ENCODE measurements around the gene ERN1.
"Not testable (repeated sequence)": the region's sequence is repeated elsewhere in the genome, so short reads cannot be mapped to it uniquely, and the experiment has no call there.

The ERN1 gene

GRCh38 chr17:64129765-64130558, at the start of gene ERN1:
Gene ERN1 (minus strand): TSS chr17:64130144. CDS start chr17:64130029, 115 bp downstream.
- DNase-seq, result peak; percentile 93

GRCh38 chr17:64179024-64179423, 49.1 kb upstream of the ERN1 start:
- not testable (repeated sequence) for DNase-seq

- no peak for DNase-seq
Observed at GRCh38 chr17:64178011-64178825, 48.3 kb upstream of the ERN1 start.

GRCh38 chr17:64177311-64178010, 47.5 kb upstream of the ERN1 start:
- DNase-seq, result no peak

- no peak for DNase-seq
Observed at GRCh38 chr17:64176556-64176955, 46.6 kb upstream of the ERN1 start.

GRCh38 chr17:64174686-64175456, 44.9 kb upstream of the ERN1 start:
- DNase-seq, result no peak

- DNase-seq, result no peak
Observed at GRCh38 chr17:64173646-64174045, 43.7 kb upstream of the ERN1 start.

GRCh38 chr17:64172510-64172909, 42.6 kb upstream of the ERN1 start:
- DNase-seq, result no peak

GRCh38 chr17:64171041-64171440, 41.1 kb upstream of the ERN1 start:
- DNase-seq, result no peak

- no peak for DNase-seq
Observed at GRCh38 chr17:64170286-64170685, 40.3 kb upstream of the ERN1 start.

GRCh38 chr17:64167666-64168065, 37.7 kb upstream of the ERN1 start:
- not testable (repeated sequence) for DNase-seq

- no peak for DNase-seq
Observed at GRCh38 chr17:64166876-64167275, 36.9 kb upstream of the ERN1 start.

- no peak for DNase-seq
Observed at GRCh38 chr17:64165347-64165746, 35.4 kb upstream of the ERN1 start.

- no peak for DNase-seq
Observed at GRCh38 chr17:64164596-64165285, 34.8 kb upstream of the ERN1 start.

GRCh38 chr17:64163468-64163867, 33.5 kb upstream of the ERN1 start:
- no peak for DNase-seq

- DNase-seq, result no peak
Observed at GRCh38 chr17:64162554-64162953, 32.6 kb upstream of the ERN1 start.

GRCh38 chr17:64161380-64162176, 31.6 kb upstream of the ERN1 start:
- no peak for DNase-seq

- DNase-seq, result no peak
Observed at GRCh38 chr17:64160378-64160777, 30.4 kb upstream of the ERN1 start.

GRCh38 chr17:64158831-64159590, 29.1 kb upstream of the ERN1 start:
- no peak for DNase-seq

GRCh38 chr17:64158406-64158805, 28.5 kb upstream of the ERN1 start:
- no peak for DNase-seq
